Mononuclear cell (primary cell): ENCODE results near the gene TMEM87A. TPM values are rescaled to one million over a fixed set of nuclear protein-coding genes. Genes with fewer than 3 reads are reported as not detected.

ENCODE experiments used
- H3K27me3 ChIP-seq: 2 replicates; pipeline ENCODE4 v1.6.0; 2011; ENCODE audit warnings: low read length, control low read depth; ENCODE audit not compliant: insufficient read depth
- H3K4me1 ChIP-seq: 2 replicates; pipeline ENCODE4 v1.5.1; 2011; ENCODE audit warnings: mild to moderate bottlenecking, low read length, control low read depth; ENCODE audit not compliant: insufficient read depth
- H3K4me3 ChIP-seq: 2 replicates; pipeline ENCODE4 v1.5.1; 2011; ENCODE audit warnings: mild to moderate bottlenecking, low read length, moderate library complexity
- H3K9me3 ChIP-seq: 2 replicates; pipeline ENCODE4 v1.5.1; 2011; ENCODE audit warnings: low read depth, mild to moderate bottlenecking, control low read depth, low read length
- total RNA-seq: library from RNA; depleted of rRNA; stranded (reverse); fragments of >200 nt; gene quantifications from one replicate; pipeline ENCODE4 v1.2.3, GENCODE V29; 2012

The TMEM87A gene
- total RNA-seq, 1 donor: 78.3 TPM

DNA sequence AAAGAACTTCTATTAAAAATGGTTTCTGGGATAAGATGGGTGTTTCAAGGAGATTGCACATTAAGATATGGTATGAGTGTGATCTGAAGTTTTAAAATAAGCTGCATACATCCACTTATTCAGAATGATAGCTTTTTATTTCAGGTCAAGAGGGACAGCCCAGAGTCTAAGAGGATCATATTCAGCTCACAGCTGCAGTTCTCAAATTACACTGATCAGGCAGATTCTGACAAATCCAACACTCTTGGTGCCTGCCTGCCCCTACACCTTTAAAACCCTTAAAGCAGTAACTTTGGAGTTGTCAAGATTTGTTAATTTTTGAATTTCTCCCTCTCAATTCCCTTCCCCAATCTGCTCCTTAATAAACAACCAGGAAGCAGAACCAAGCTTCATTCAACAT, 9.1 kb upstream of the TMEM87A start:
- peaks cover 32% of the 10 kb centered on the region for H3K4me1 ChIP-seq
- H3K27me3 ChIP-seq: no peaks in the 10 kb centered on the region
- no peak overlapping the region for H3K4me3 ChIP-seq
- no peaks in the 10 kb centered on the region for H3K9me3 ChIP-seq

DNA sequence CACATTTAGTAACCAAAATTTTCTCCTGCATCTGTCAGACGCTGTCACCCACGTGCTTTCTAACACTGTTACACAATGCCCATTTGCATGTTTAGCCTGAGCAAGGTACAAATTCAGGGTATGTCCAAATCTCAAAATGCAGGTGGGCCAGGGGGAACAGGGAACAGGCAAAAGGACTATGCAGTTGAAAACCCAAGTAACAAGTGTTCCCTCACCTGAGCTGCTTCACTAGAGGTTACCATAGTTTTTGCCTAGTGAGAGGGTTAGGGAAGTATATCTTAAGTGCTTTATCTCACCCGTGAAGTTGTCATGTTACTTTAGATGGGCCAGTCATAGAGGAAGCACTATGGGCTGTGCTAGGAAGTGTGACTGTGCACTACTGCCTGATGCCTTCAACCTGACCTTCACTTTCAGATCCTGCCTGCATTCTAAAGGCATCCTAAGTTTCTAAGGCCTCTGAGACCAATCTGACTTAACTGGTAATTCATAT, 6.0 kb upstream of the TMEM87A start:
- Histone ChIP-seq H3K27me3 (no peaks in the 10 kb centered on the region), H3K4me3 (no peak overlapping the region), H3K4me1 (peaks cover 37% of the 10 kb centered on the region), H3K9me3 (no peaks in the 10 kb centered on the region)

DNA sequence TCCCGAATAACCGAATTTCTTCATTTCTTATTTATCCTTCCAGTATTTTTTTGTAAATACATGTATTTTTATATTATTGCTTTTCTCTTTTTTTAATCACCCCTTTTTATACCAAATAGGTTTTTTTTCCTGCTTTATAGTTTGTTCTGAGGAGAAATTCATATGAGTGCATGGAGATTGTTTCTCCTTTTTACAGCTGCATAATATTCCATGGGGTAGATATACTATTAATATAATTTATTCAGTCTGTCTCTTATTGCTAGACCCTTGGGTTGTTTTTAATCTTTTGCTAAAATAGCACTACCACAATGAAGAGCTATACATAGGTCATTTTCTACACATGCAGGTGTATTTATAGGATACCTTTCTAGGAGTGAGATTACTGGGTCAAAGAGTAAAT, 3.5 kb upstream of the TMEM87A start:
- no peaks in the 10 kb centered on the region for H3K27me3 ChIP-seq
- H3K4me3 ChIP-seq: no peak overlapping the region
- H3K4me1 ChIP-seq: peaks cover 46% of the 10 kb centered on the region
- no peaks in the 10 kb centered on the region for H3K9me3 ChIP-seq

DNA sequence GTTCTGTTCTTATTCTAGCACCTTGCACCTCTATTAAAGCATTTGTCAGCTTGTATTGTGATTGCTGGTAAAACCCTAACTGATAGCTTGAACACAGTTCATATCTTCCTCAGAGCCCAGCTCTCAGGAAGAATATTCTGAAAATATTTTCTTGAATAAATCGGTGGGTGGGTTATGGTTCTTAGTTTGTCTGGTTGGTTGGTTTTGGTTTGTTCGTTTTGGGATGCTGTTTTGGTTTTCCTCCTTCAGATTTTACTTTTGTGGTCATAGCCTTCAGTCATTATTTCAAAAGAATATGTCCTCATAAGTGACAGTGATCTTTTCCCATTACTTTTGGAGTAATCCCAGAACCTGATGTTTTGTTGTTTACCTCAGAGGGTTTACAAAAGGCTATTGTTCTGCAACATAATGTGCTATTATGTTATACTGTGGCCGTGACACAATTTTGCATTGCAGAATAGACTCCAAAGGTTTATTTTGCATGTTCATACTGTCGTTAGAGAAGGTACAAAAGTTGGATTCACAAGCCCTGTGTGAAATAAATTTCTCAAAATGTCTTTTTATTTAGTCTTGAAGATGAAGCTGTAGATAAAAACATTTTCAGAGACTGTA, 2.7 kb upstream of the TMEM87A start:
- Histone ChIP-seq H3K4me1 (peaks cover 46% of the 10 kb centered on the region), H3K9me3 (no peaks in the 10 kb centered on the region), H3K27me3 (no peaks in the 10 kb centered on the region), H3K4me3 (no peak overlapping the region)

DNA sequence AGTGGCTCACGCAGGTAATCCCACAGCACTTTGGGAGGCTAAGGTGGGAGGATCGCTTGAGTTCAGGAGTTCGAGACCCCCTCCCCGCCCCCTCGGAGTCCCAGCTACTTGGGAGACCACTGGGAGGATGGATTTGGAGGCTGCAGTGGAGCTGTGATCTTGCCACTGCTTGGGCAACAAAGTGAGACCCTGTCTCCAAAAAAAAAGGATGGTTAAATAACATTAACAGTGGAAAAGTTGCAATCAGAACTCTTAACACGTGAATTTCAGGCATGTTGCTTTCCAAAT, 1.4 kb upstream of the TMEM87A start:
- Histone ChIP-seq H3K4me1 (peaks cover 40% of the 10 kb centered on the region), H3K4me3 (peak overlapping the region; percentile 65), H3K27me3 (no peaks in the 10 kb centered on the region), H3K9me3 (no peaks in the 10 kb centered on the region)

DNA sequence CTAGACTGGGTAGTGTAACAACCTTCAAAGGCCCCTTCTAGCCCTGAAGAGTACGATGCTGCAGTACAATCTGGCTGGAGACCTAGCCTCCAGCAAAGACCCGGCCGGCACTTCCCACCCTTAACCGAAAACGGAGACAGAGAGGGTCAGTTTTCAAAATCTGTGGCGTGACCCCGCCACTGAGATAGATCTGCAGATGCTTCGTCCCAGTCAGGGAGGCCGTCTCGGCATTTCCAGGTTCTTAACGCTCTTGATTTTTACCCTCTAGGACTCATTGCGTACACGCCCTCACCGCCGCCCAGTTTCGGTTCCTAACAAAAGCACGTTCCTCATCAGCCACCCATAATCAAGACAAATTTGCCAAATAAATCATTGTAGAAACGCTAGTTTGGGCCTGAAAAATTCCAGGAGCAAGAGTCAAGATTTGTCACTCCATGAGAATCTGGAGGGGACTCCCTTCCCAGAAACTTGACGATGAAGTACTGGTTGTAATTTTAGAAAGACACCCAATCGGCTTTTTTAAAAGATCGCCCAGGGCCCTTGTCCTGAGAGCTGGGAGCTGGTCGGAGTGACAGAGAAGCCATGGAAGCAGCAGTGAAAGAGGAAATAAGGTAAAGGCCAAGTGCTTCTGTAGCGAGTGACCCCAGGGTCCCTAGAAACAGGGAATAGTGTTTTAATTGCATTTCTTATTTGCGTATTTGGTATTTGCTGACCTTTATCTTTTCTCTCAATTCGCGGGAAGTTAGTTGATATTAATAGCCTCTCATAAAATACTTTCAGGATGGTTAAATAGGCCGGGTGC, 868 bp upstream of the TMEM87A start:
- H3K9me3 ChIP-seq: no peaks in the 10 kb centered on the region
- peak overlapping the region; percentile 65 for H3K4me3 ChIP-seq
- H3K4me1 ChIP-seq: peaks cover 35% of the 10 kb centered on the region
- H3K27me3 ChIP-seq: no peaks in the 10 kb centered on the region

DNA sequence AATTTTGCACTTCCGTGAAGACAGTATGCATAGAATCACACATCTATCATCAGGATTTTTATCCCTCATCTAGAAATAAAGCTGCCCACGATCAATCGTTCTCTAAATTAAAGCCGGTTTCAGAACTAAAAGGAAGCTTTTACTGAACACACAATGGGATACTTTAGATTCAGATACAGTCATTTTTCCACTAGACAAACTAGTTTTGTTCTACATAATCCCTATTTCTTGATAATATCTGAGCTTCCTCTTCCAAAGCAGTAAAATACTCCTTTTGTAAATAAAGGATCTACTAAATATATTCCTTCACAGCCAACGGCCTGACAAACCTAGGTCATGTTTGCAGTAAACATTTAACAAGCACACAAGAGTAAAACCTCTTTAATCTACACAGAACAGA, 2.2 kb downstream of the TMEM87A start:
- H3K9me3 ChIP-seq: no peaks in the 10 kb centered on the region
- H3K27me3 ChIP-seq: no peaks in the 10 kb centered on the region
- H3K4me1 ChIP-seq: peaks cover 26% of the 10 kb centered on the region
- no peak overlapping the region for H3K4me3 ChIP-seq

DNA sequence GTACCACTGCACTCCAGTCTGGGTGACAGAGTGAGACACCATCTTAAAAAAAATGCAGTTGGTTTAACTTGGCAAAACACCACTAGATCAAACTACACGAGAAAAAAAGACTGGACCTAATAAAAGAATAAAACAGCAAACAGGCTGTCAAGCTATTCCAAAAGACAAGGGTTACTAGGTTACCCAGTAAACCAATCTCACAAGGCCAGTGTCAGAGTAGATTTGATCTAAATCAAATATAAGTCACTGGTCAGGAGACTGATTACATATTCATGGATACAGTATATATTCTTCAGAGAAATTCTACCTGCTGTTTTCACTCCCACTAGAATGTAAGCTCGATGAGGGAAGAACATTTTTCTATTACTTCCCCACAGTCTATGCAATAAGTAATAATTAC, 2.7 kb downstream of the TMEM87A start:
- H3K9me3 ChIP-seq: no peaks in the 10 kb centered on the region

DNA sequence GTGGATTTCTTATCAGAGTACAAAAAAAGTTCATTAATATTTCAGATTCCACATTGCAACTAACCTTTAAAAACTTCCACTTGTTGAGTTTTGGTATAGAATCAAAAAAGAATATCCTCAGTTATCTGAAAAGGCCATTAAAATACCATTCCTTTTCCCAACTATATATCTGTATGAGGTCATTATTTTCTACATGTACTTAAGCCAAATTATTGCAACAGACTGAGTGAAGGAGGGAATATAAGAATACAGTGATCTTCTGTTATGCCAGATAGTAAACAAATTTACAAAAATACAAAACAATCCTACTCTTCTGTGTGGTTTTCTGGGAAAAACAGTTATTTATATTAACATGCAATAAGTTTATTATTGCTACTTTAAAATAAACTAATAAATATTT, 5.9 kb downstream of the TMEM87A start:
- H3K27me3 ChIP-seq: no peaks in the 10 kb centered on the region
- H3K9me3 ChIP-seq: no peaks in the 10 kb centered on the region
- H3K4me1 ChIP-seq: peaks cover 4% of the 10 kb centered on the region
- no peak overlapping the region for H3K4me3 ChIP-seq

More for the DNA sequence above, 2.7 kb downstream of the TMEM87A start:
- Histone ChIP-seq H3K4me1 (peaks cover 22% of the 10 kb centered on the region), H3K4me3 (no peak overlapping the region), H3K27me3 (no peaks in the 10 kb centered on the region)

DNA sequence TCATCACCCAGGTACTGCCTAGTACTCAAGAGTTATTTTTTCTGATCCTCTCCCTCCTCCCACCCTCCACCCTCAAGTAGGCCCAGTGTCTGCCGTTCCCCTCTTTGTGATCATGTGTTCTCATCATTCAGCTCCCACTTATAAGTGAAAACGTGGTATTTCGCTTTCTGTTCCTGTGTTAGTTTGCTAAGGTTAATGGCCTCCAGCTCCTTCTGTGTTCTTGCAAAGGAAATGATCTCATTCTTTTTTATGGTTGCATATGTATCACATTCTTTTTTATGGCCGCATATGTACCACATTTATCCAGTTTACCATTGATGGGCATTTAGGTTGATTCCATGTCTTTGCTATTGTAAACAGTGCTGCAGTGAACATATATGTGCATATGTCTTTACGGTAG, 8.4 kb downstream of the TMEM87A start:
- H3K4me3 ChIP-seq: no peak overlapping the region
- H3K27me3 ChIP-seq: no peaks in the 10 kb centered on the region
- H3K4me1 ChIP-seq: no peaks in the 10 kb centered on the region
- H3K9me3 ChIP-seq: no peaks in the 10 kb centered on the region

DNA sequence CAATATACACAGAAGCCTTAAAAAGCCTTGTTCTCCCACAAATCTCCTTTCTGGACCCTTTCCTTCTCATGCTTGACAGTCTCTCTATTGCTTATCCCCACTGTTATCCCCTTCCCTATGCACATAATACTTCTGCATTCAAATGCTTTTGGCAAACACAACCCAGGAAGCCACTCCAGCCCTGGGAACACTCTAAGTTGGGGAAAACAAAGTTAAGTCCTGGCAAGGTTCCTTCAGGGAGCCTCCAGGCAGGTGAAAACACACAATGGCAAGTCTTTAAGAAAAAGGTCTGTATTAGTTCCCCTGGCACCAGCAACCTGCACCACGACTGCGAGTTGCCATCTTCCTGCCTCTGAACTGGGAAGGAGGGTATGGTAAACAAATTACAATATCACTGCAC, 19.9 kb downstream of the TMEM87A start:
- no peaks in the 10 kb centered on the region for H3K27me3 ChIP-seq
- H3K4me1 ChIP-seq: no peaks in the 10 kb centered on the region

DNA sequence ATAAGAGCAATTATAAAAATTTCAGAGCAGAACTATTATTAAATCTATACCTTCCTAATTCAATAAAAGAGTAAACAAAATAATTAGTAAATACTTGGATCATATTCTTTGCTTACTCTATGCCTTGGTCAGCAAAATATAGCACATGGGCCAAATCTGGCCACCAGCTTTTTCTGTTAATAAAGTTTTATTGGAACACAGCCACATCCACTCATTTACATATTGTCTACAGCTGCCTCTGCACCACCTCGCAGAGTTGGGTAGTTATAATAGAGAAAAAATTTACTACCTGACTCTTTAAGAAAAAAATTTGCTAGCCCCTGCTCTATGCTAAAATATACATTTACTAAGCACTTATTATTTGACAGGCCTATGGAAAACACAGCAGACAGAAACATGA, 32.4 kb downstream of the TMEM87A start:
- H3K27me3 ChIP-seq: no peaks in the 10 kb centered on the region
- no peaks in the 10 kb centered on the region for H3K4me1 ChIP-seq
- no peaks in the 10 kb centered on the region for H3K9me3 ChIP-seq
- no peak overlapping the region for H3K4me3 ChIP-seq

More for the DNA sequence above, 19.9 kb downstream of the TMEM87A start:
- no peak overlapping the region for H3K4me3 ChIP-seq
- no peaks in the 10 kb centered on the region for H3K9me3 ChIP-seq

DNA sequence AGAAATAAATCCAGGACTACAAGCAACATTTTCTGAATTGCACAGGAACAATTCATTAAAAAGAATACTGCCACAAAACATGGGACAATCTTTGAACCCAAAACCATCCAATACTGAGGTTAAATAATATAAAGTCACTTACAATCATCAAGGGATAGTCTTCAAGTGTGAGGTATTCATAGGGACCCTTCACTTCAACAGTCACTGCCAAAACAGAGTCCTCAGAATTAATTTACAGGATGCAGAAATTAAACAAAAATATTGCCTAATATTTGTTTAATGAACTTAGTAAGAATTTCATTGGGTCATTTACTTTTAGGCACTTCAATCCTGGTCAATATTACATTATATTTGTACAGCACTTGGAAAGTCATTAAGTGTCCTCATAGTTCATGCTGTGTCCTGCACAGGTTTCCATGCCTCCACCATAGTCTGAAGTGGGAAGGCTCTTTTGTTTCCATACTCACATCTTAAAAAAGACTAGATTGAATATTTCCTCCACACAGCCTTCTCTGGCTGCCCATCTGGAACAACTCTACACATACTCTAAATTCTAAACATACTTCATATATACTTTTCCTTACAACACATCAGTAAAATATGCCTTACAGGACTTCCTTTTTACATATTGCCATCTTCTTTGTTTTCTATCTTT, 33.6 kb downstream of the TMEM87A start:
- H3K27me3 ChIP-seq: no peaks in the 10 kb centered on the region
- H3K9me3 ChIP-seq: no peaks in the 10 kb centered on the region
- no peak overlapping the region for H3K4me3 ChIP-seq
- H3K4me1 ChIP-seq: no peaks in the 10 kb centered on the region

DNA sequence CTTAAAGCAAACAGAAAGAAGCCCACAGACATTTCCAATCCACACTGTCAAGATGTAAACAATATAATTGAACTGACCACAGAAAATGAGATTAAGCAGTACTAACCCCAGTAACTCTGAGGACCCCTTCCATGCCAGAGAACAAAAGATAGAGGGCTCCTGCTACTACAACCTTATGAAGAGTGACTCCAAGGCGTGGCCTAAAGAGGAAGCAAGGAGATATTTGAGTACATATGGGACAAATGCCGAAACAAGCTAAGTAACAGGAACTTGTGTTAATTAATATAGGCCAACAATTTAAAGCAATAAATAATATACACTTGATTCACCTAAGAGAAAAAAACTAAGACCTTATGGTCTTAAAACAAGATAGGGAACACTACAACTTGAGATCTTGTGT, 40.1 kb downstream of the TMEM87A start:
- Histone ChIP-seq H3K4me3 (no peak overlapping the region), H3K27me3 (no peaks in the 10 kb centered on the region), H3K9me3 (no peaks in the 10 kb centered on the region), H3K4me1 (no peaks in the 10 kb centered on the region)

DNA sequence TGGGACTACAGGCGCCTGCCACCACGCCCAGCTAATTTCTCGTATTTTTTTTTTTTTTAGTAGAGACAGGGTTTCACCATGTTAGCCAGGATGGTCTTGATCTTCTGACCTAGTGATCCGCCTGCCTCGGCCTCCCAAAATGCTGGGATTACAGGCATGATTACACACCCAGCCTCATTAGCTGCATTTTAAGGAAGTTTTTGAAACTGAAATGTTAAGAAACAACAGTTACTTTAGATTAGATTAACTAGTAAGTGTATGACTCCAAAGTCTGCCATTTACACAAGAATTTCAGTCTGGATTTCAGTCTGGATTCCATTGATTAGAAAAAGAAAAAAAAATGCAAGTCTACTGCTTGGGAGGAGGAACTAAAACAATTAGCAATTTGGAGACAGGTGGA, 40.6 kb downstream of the TMEM87A start:
- Histone ChIP-seq H3K27me3 (no peaks in the 10 kb centered on the region), H3K4me1 (no peaks in the 10 kb centered on the region), H3K9me3 (no peaks in the 10 kb centered on the region), H3K4me3 (no peak overlapping the region)
